Measurements from ENCODE around the gene GAST.
"Not testable (repeated sequence)": the region's sequence is repeated elsewhere in the genome, so short reads cannot be mapped to it uniquely, and the experiment has no call there.

GAST gene, protein sequence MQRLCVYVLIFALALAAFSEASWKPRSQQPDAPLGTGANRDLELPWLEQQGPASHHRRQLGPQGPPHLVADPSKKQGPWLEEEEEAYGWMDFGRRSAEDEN

DNA sequence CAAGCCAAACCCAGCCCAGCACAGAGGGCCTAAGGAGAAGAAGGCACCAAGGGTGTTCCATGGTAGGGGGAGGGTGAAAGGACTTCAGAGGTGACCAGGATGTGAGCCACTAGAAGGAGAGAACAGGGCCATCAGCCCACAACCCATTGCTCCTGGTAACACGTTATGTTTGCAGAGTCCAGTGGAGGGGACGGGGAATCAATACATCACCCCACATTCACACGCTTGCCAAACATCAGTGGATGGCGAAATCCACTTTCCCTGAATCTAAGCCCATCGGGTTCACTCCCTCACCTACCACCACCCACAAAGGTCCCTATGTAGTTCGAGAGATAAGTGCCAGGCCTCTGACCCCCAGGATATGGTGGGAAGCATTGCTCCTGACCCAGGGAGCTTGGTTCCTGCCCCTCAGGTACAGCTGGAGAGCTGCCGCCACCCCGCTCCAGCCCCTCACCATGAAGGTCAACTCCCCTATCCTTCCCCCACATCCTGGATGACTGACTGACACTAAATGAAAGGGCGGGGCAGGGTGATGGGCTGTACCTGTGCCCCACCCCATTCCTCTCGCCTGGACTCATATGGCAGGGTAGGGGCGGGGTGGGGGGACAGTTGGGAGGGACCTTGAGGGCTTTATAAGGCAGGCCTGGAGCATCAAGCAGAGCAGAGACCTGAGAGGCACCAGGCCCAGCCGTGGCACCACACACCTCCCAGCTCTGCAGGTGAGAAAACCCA lies at the start of gene GAST:
Gene GAST, plus strand, starts transcription at position 663 of the 732 bp plus-strand sequence. CDS start 3,106 bp downstream, outside the sequence.
- no peak for TF ChIP-seq POLR2A (IDR thresholded peaks at IDR 0.05; ENCODE audit: low read depth, low read length)
- DNase-seq (ENCODE audit: insufficient read length, low spot score) (no peak), FAIRE-seq (no peak)

DNA sequence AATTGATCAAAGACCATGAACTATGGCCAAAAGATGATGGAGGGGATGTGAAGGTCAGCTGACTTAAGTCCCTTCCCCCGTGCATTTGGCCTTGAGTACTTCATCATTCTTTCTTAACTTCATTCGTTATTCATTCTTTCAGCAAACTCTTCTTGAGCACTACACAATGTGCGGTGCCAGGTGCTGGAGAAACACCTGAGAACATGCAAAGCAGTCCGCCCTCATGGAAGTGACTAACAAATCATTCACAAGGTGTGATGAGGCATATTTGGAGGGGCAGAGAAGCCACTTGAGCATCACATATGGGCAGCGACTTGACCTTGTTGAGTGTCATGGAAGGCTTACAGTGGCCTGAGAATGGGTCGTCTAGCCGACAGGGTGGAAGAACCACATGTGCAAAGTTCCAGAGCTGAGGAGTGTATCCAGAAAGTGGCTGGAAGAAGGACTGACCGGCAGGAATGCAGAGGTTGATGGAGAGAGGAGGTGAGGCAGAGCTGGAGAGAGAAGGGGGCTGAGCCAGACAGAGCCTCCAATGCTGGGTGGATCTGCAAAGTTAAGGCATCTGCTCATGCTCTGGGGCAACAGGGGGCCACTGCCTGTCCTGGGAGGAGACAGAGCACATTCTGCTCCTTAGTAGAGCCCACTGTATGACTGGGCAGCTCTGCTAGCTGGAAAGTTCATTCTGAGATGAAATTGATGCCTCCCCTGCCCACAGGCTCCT lies 48.5 kb upstream of the GAST start:
- no peak for FAIRE-seq
- no peak for TF ChIP-seq POLR2A (IDR thresholded peaks at IDR 0.05; ENCODE audit: low read depth, low read length)
- no peak for DNase-seq (ENCODE audit: insufficient read length, low spot score)

DNA sequence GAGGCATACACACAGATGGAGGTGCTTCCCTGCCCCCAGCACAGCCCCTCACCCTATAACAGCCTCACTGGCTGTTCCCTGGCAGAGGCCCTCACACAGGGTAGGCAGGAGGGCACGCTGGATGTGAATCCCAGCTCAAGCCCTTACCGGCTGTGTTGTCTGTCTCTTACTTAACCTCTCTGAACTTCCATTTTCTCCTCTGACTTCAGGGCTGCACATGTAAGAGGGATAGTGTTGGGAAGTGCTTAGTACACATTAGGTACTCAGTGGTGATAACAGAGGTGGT lies 48.0 kb upstream of the GAST start:
- no peak for DNase-seq (ENCODE audit: insufficient read length, low spot score)
- TF ChIP-seq POLR2A (IDR thresholded peaks at IDR 0.05; ENCODE audit: low read depth, low read length), result no peak
- no peak for FAIRE-seq

DNA sequence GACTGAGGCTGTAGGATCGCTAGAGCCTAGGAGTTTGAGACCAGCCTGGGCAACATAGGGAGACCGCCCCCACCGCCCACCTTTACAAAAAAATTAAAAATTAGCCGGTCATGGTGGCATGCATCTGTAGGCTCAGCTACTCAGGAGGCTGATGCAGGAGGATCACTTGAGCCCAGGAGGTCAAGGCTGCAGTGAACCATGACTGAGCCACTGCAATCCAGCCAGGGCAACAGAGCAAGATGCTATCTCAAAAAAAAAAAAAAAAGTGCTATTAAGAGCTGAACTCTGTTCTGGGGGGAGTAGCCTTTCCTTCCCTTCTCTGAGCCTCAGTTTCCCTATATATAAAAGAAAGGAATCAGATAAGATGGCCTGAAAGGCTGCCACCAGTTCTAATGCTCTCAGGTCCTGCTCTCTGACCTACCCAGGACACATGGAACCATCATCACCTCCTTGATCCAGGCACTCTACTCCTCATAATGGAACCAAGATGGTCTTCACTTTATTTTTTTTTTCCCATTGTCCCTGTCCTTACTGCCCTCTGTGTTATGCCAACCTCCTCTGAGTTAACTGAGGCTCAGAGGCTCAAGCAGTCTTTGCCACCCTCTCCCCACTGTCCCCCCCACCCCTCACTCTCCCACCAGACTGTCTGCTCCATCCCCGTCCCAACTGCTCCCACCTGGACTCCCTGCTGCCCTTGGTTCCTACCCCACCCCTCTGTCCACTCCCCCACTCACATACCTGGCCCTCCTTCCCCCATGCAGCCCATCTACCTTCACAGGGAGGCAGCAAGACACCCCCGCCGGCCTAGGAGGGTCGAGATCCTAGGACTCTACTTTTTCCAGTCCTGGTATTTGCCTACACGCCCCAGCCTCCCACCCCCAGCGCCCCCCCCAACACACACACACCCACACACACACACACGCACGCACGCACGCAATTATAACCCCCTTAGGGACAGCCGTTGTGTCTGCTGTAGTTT lies 47.3 kb upstream of the GAST start:
- TF ChIP-seq POLR2A (IDR thresholded peaks at IDR 0.05; ENCODE audit: low read depth, low read length), result no peak
- DNase-seq (ENCODE audit: insufficient read length, low spot score) (no peak), FAIRE-seq (no peak)

DNA sequence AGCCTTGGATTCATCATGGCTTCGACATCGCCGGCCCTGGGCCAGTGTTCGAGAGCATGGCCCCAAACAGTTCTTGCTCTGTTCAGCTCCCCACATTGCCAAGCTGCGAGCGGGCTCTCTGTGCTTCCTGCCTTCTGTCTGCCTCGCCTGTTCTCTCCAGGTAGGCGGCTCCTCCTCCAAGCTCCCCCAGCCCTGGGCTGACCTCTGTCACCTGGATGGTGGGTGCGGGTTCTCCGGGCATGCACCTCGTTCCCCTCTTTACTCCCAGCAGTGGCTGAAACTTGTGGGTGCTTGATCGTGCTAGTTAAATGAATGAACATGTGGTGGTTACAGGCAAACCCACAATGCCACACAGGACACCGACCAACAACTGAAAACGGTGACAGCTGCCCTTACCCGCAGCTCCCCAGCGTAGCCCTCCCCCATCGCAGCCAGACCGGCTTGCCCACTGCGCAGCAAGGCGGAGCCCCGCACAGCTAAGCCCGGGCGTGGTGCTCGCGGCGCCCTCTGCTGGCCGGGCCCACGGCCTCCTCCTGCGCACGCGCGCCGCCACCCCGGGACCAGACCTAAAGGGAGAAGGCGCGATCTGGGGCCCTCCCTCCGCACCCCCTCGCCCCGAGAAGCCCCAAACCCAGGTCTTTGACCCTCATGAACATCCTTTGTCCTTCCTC lies 46.4 kb upstream of the GAST start:
- FAIRE-seq (no peak), DNase-seq (ENCODE audit: insufficient read length, low spot score) (peak; percentile 93)
- peak; percentile 46 for TF ChIP-seq POLR2A (IDR thresholded peaks at IDR 0.05; ENCODE audit: low read depth, low read length)

DNA sequence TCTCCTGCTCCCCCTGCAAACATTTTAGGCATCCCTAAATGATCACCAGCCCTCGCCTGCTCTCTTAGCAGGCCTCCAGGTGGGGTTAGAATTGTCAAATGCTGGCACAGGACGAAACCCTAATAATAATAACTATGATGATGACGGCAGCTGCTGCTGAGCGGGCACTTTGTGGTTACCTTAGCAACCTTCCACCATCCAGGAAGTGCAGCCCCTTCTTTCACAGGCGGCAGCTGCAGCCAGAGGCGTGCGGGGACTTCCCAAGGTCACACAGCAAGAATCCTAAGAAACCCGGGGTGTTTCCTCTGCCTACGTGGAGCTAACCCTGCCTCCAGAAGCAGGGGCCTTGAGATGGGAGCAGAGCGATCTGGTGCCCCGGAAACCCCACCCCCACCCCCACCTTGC lies 45.9 kb upstream of the GAST start:
- TF ChIP-seq POLR2A (IDR thresholded peaks at IDR 0.05; ENCODE audit: low read depth, low read length), result no peak
- FAIRE-seq (no peak), DNase-seq (ENCODE audit: insufficient read length, low spot score) (peak; percentile 30)

DNA sequence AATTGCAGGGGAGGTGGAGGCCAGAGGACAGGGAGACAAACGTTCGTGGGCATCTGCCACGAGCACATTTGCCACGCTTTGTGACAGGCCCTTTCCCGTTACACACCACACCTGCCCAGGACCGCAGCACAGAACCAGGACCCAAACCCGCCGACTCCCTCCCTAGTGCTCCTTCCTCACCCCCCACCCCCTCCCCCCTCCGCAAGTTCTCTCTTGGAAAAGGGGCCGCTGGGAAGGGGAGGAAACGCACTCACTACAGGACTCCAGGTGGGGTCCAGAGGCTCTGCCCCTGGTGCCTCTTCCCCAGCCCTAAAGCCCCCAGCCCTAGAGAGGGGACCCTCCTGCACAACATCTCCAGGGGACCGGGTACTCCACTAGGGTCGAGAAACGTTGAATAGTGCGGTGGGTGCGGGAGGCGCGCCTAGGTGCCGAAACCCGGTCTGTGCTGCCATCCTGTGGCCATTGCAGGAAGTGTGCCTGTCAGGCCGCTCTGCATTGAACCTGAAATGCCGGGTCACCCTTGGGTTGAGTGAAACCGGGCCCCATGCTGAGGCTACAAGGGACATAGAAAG lies 45.3 kb upstream of the GAST start:
- TF ChIP-seq POLR2A (IDR thresholded peaks at IDR 0.05; ENCODE audit: low read depth, low read length), result 0 out of 2 replicates have a peak, but pooled peaks have one; percentile 15
- FAIRE-seq (no peak), DNase-seq (ENCODE audit: insufficient read length, low spot score) (peak; percentile 67)

DNA sequence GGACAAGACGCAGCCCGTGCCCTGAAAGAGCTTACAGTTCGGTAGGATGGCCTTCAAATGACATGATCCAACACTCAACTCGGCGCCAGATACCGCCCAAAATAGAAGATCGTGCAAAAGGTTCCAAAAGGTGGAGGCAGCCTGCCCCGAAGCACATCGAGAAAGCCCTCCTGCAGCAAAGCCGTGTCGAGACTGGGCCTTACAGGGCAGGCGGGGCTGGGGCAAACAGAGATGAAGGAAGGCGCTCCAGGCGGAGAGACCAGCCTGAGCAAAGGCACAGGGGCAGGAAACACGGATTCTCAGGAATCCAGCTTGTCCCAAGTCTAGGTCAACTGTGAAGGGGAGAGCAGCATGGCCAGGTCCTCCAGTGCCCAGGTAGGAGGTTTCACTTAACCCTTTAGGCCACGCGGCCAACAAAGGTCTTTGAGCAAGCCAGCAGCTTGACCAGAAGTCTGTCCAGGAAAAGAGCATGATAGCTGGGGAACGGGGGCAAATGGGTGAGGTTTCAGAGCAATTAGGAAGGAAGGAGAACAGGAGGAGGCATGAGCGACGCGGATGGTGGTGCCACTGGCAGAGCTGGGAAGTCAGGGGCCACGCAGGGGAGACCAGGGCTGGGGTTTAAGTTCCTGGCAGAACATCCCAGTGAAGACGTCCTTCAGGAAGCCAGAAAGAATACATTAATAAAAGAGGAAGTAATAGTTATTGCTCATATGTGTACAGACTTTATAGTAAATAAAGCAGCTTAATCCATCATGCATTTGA lies 44.7 kb upstream of the GAST start:
- DNase-seq (ENCODE audit: insufficient read length, low spot score) (no peak), FAIRE-seq (no peak)
- TF ChIP-seq POLR2A (IDR thresholded peaks at IDR 0.05; ENCODE audit: low read depth, low read length), result no peak

DNA sequence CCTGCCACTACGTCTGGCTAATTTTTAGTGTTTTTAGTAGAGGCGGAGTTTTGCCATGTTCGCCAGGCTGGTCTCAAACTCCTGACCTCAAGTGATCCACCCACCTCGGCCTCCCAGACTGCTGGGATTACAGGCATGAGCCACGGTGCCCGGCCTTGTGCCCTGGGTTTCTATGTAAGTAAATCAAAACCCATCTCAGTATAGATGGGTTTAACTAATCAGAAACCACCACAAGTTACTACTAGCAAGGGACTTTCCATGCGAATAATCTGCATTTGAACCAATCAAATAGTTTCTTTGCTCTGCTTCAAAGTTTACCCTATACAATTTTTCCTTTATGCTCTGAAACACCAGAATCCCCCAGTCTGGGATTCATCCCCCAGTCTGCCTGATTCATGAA lies 40.0 kb upstream of the GAST start:
- DNase-seq (ENCODE audit: insufficient read length, low spot score) (no peak), FAIRE-seq (no peak)
- no peak for TF ChIP-seq POLR2A (IDR thresholded peaks at IDR 0.05; ENCODE audit: low read depth, low read length)

DNA sequence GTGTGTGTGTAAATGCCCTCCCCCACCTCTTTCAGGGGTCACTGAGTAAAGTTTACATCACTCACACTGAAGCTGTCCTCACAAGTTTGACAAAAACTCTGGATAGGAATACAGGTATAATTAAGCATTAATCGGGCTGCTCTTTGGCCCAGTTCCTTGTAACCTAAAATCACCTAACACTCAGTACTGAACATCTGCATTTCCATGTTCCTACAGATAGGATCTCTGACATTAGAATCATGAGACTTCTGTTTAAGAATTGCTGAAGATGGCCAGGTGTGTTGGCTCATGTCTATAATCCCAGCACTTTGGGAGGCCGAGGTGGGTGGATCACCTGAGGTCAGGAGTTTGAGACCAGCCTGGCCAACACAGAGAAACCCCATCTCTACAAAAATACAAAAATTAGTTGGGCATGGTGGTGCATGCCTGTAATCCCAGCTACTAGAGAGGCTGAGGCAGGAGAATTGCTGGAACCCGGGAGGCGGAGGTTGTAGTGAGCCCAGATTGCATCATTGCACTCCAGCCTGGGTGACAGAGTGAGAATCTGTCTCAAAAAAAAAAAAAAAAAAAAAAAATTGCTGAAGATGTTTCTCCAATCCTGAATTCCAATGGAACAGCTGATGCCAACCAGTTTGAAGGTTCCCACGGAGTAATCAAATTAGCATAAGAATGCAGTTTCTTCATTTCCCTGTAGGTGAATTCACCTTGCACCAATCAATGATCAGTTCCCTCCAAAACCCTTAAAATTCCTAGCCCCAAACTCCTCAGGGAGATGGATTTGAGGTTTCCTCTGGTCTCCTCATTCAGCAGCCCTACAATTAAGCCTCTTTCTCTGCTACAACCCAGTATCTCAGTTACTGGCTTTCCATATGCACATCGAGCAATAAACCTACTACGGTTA lies 36.7 kb upstream of the GAST start:
- DNase-seq (ENCODE audit: insufficient read length, low spot score); FAIRE-seq: not testable (repeated sequence)

DNA sequence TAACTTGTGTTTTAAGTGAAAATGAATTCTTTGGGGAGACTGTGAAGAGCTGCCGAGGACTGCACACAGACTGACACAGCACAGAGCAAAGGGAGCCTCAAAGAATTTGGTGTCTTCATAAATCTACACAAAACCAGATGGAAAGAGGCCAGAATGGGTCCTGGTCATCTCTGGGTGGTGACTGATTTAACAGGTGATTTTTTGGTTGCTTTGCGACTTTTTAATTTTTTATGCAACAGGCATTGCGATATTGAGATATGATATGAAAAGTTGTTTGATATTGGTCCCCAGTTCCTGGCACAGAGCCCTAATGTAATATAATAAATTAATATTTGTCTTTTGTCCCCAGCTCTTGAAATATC lies 36.1 kb upstream of the GAST start:
- DNase-seq (ENCODE audit: insufficient read length, low spot score) (no peak), FAIRE-seq (no peak)
- no peak for TF ChIP-seq POLR2A (IDR thresholded peaks at IDR 0.05; ENCODE audit: low read depth, low read length)

All from H54 (cell line).